ENCODE measurements around the gene CSTF2T. TPM values are rescaled to one million over a fixed set of nuclear protein-coding genes. Genes with fewer than 3 reads are reported as not detected.
"Not testable (repeated sequence)": the region's sequence is repeated elsewhere in the genome, so short reads cannot be mapped to it uniquely, and the experiment has no call there.

Gene CSTF2T
- total RNA-seq, 2 experiments from 2014 or later, result 25.3 to 25.6 TPM

- intact Hi-C loops (cut with micrococcal nuclease), result loop anchor here (10.0 kb wide), 1 partner anchor 1746 kb away; the partner anchor contains the start of genes PARG and TIMM23B
- Mint-ChIP-seq H3K36me3 (ENCODE audit: low read depth) (peaks cover 13% of the 10 kb centered on the region), H3K4me3 (no peak overlapping the region), H3K27ac (no peak overlapping the region), H3K9me3 (peaks cover 3% of the 10 kb centered on the region), H3K4me1 (ENCODE audit: low read depth) (peaks cover 16% of the 10 kb centered on the region), H3K27me3 (ENCODE audit: low read depth) (no peaks in the 10 kb centered on the region)
- no peak for DNase-seq
- CTCF ChIA-PET, result interaction anchor here (0.7 kb wide), 1 partner anchor 47 kb away, joined by 3 read pairs; no protein-coding TSS in a partner anchor
Observed at GRCh38 chr10:51691135-51691534, 8.3 kb downstream of the CSTF2T start.

- Mint-ChIP-seq H3K9me3 (peaks cover 3% of the 10 kb centered on the region), H3K4me1 (ENCODE audit: low read depth) (peaks cover 1% of the 10 kb centered on the region), H3K27ac (no peak overlapping the region), H3K27me3 (ENCODE audit: low read depth) (no peaks in the 10 kb centered on the region), H3K4me3 (no peak overlapping the region), H3K36me3 (ENCODE audit: low read depth) (peaks cover 3% of the 10 kb centered on the region)
- intact Hi-C loops (cut with micrococcal nuclease), result no loop called here
- CTCF ChIA-PET, result no interaction called here
- no peak for DNase-seq
Observed at GRCh38 chr10:51689536-51689935, 9.9 kb downstream of the CSTF2T start.

- H3K4me3 Mint-ChIP-seq; H3K4me1 Mint-ChIP-seq (ENCODE audit: low read depth); DNase-seq; CTCF ChIA-PET; H3K27ac Mint-ChIP-seq; intact Hi-C loops (cut with micrococcal nuclease); H3K27me3 Mint-ChIP-seq (ENCODE audit: low read depth); H3K9me3 Mint-ChIP-seq; H3K36me3 Mint-ChIP-seq (ENCODE audit: low read depth): not testable (repeated sequence)
Observed at GRCh38 chr10:51688826-51689225, 10.6 kb downstream of the CSTF2T start.

GRCh38 chr10:51687296-51687695, 12.1 kb downstream of the CSTF2T start:
- Mint-ChIP-seq H3K4me3 (no peak overlapping the region), H3K9me3 (peaks cover 3% of the 10 kb centered on the region)

GRCh38 chr10:51685768-51686167, 13.6 kb downstream of the CSTF2T start:
- intact Hi-C loops (cut with micrococcal nuclease), result no loop called here
- H3K27ac Mint-ChIP-seq, result no peak overlapping the region
- CTCF ChIA-PET, result no interaction called here
- DNase-seq, result no peak
- H3K36me3 Mint-ChIP-seq (ENCODE audit: low read depth), result peaks cover 2% of the 10 kb centered on the region
- no peak overlapping the region for H3K4me3 Mint-ChIP-seq
- peaks cover 3% of the 10 kb centered on the region for H3K9me3 Mint-ChIP-seq
- H3K4me1 Mint-ChIP-seq (ENCODE audit: low read depth), result no peaks in the 10 kb centered on the region
- peaks cover 7% of the 10 kb centered on the region for H3K27me3 Mint-ChIP-seq (ENCODE audit: low read depth)

More at GRCh38 chr10:51687296-51687695, 12.1 kb downstream of the CSTF2T start:
- Mint-ChIP-seq H3K36me3 (ENCODE audit: low read depth) (peaks cover 2% of the 10 kb centered on the region), H3K27ac (no peak overlapping the region), H3K4me1 (ENCODE audit: low read depth) (no peaks in the 10 kb centered on the region), H3K27me3 (ENCODE audit: low read depth) (peaks cover 5% of the 10 kb centered on the region)
- DNase-seq, result no peak
- CTCF ChIA-PET, result no interaction called here
- intact Hi-C loops (cut with micrococcal nuclease), result no loop called here

DNA sequence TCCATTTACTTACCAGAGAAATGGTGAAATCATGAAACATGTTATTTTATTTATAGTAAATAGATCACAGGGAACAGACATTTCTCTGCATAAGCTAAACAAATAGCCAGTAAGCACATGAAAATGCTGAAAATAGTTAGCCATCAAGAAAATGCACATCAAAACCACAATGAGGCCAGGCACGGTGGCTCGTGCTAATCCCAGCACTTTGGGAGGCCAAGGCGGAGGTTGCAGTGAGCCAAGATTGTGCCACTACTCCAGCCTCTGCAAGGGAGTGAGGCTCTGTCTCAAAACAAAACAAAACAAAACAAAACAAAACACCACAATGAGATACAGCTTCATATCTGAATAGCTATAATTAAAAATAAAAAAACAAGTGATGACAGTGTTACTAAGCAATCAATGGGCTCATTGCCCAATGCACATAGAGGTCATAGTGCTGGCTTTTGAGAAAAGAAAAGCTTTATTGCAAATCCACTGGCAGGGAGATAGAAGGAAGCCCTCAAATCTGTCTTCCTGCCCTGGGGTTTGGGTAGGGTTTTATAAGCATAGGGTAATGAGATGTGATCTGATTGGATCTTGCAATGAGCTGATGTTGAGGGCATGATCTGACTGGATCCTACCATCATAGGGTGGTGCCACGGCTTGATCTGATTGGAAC, 16.2 kb downstream of the CSTF2T start:
- CTCF ChIA-PET, result interaction anchor here (0.7 kb wide), 1 partner anchor 173 kb away, joined by 4 read pairs; no protein-coding TSS in a partner anchor
- H3K9me3 Mint-ChIP-seq, result no peaks in the 10 kb centered on the region
- no peak overlapping the region for H3K27ac Mint-ChIP-seq
- no peak overlapping the region for H3K4me3 Mint-ChIP-seq
- intact Hi-C loops (cut with micrococcal nuclease), result no loop called here
- no peak for DNase-seq
- peaks cover 14% of the 10 kb centered on the region for H3K27me3 Mint-ChIP-seq (ENCODE audit: low read depth)
- H3K36me3 Mint-ChIP-seq (ENCODE audit: low read depth), result no peaks in the 10 kb centered on the region
- H3K4me1 Mint-ChIP-seq (ENCODE audit: low read depth), result no peaks in the 10 kb centered on the region

GRCh38 chr10:51679841-51680240, 19.6 kb downstream of the CSTF2T start:
- intact Hi-C loops (cut with micrococcal nuclease), result no loop called here
- H3K4me1 Mint-ChIP-seq (ENCODE audit: low read depth), result no peaks in the 10 kb centered on the region
- H3K9me3 Mint-ChIP-seq, result no peaks in the 10 kb centered on the region
- no peak overlapping the region for H3K27ac Mint-ChIP-seq
- no peak for DNase-seq
- no peak overlapping the region for H3K4me3 Mint-ChIP-seq
- peaks cover 23% of the 10 kb centered on the region for H3K27me3 Mint-ChIP-seq (ENCODE audit: low read depth)
- no peaks in the 10 kb centered on the region for H3K36me3 Mint-ChIP-seq (ENCODE audit: low read depth)
- CTCF ChIA-PET, result no interaction called here

DNA sequence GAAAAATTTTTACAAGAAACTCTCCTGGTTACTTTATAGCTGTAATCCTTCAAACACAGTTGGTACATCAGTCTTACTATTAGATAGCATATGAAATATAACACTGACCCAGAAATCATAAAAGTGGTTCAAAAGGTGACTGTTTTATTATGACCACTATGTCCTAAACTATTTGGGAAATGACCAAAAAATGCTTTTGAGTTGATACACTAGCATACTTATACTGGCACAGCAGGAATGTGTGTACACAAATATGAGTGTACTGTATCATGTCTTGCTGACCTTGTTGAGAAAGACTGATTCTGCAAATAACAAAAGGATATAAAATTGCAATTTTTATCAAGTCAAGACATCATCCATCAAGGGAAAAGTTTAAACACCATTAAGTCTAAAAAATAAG, 24.3 kb downstream of the CSTF2T start:
- H3K4me3 Mint-ChIP-seq, result no peak overlapping the region
- intact Hi-C loops (cut with micrococcal nuclease), result no loop called here
- no peak overlapping the region for H3K27ac Mint-ChIP-seq
- H3K36me3 Mint-ChIP-seq (ENCODE audit: low read depth), result no peaks in the 10 kb centered on the region
- CTCF ChIA-PET, result no interaction called here
- no peak for DNase-seq
- H3K9me3 Mint-ChIP-seq, result peaks cover 2% of the 10 kb centered on the region
- H3K4me1 Mint-ChIP-seq (ENCODE audit: low read depth), result no peaks in the 10 kb centered on the region
- H3K27me3 Mint-ChIP-seq (ENCODE audit: low read depth), result peaks cover 16% of the 10 kb centered on the region

- no peak for DNase-seq
- intact Hi-C loops (cut with micrococcal nuclease), result no loop called here
Observed at GRCh38 chr10:51672039-51672535, 27.3 kb downstream of the CSTF2T start.

DNA sequence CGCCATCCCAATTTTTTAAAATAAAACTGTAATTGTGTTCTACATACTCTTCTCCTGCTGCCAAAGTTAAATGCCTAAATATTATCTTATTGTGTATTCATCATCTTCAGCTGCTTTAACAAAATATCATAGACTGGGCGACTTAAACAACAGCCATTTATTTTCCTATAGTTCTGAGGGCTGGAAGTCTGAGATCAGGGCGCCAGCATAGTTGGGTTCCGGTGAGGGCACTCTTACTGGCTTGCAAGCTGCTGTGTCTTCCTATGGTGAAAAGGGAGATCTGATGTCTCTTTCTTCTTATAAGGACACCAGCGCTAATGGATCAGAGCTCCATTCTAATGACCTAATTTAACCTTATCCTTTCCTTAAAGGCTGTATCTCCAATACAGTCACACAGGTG, 30.4 kb downstream of the CSTF2T start:
- Mint-ChIP-seq H3K4me1 (ENCODE audit: low read depth) (no peaks in the 10 kb centered on the region), H3K4me3 (no peak overlapping the region), H3K27ac (no peak overlapping the region), H3K36me3 (ENCODE audit: low read depth) (no peaks in the 10 kb centered on the region), H3K9me3 (peaks cover 2% of the 10 kb centered on the region), H3K27me3 (ENCODE audit: low read depth) (peaks cover 9% of the 10 kb centered on the region)
- intact Hi-C loops (cut with micrococcal nuclease), result no loop called here
- DNase-seq, result no peak
- CTCF ChIA-PET, result no interaction called here

More at GRCh38 chr10:51672039-51672535, 27.3 kb downstream of the CSTF2T start:
- CTCF ChIA-PET, result no interaction called here
- Mint-ChIP-seq H3K4me3 (no peak overlapping the region), H3K27ac (no peak overlapping the region), H3K27me3 (ENCODE audit: low read depth) (peaks cover 13% of the 10 kb centered on the region), H3K36me3 (ENCODE audit: low read depth) (no peaks in the 10 kb centered on the region), H3K4me1 (ENCODE audit: low read depth) (no peaks in the 10 kb centered on the region), H3K9me3 (peaks cover 2% of the 10 kb centered on the region)

- intact Hi-C loops (cut with micrococcal nuclease), result no loop called here
- H3K27me3 Mint-ChIP-seq (ENCODE audit: low read depth), result peaks cover 9% of the 10 kb centered on the region
- no peaks in the 10 kb centered on the region for H3K36me3 Mint-ChIP-seq (ENCODE audit: low read depth)
- no peak for DNase-seq
- no peak overlapping the region for H3K4me3 Mint-ChIP-seq
- H3K9me3 Mint-ChIP-seq, result peaks cover 2% of the 10 kb centered on the region
- H3K27ac Mint-ChIP-seq, result no peak overlapping the region
- H3K4me1 Mint-ChIP-seq (ENCODE audit: low read depth), result no peaks in the 10 kb centered on the region
- CTCF ChIA-PET, result interaction anchor here (0.6 kb wide), 1 partner anchor 188 kb away, joined by 3 read pairs; no protein-coding TSS in a partner anchor
Observed at GRCh38 chr10:51668336-51668689, 31.1 kb downstream of the CSTF2T start.

DNA sequence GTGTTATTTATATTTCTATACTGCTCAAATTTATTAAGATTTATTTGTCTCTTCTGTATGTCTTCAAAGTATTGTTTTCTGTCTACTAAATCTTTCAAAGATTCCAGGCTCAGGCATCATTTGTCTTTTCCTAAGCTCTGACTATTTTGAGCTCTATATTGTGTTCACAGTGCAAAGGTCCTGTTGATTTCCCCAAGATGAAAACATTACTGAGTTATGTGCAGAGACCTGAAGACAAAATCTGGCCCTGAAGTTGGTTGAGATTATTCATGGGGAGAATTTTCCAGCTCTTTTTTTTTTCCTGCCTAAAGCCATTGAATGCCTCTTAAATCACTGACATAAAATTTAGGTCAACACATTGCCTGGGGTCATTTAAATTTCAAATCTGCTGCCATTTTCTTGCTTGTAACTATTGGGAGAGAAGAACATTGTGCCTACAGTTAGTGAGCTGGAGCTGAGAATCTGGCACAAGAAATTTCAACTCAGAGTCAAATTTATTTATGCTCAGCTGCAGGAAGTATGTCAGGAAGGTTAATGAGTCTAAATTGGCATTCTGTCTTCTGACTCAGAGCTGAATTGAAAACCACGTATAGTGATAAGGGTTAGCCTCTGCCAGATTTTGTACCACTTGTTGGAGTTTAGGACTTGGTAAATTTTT, 31.6 kb downstream of the CSTF2T start:
- DNase-seq, result no peak
- no peak overlapping the region for H3K4me3 Mint-ChIP-seq
- H3K4me1 Mint-ChIP-seq (ENCODE audit: low read depth), result no peaks in the 10 kb centered on the region
- peaks cover 2% of the 10 kb centered on the region for H3K9me3 Mint-ChIP-seq
- H3K27ac Mint-ChIP-seq, result no peak overlapping the region
- CTCF ChIA-PET, result interaction anchor here (0.6 kb wide), 1 partner anchor 187 kb away, joined by 3 read pairs; no protein-coding TSS in a partner anchor
- intact Hi-C loops (cut with micrococcal nuclease), result no loop called here
- H3K36me3 Mint-ChIP-seq (ENCODE audit: low read depth), result no peaks in the 10 kb centered on the region
- H3K27me3 Mint-ChIP-seq (ENCODE audit: low read depth), result peaks cover 7% of the 10 kb centered on the region

DNA sequence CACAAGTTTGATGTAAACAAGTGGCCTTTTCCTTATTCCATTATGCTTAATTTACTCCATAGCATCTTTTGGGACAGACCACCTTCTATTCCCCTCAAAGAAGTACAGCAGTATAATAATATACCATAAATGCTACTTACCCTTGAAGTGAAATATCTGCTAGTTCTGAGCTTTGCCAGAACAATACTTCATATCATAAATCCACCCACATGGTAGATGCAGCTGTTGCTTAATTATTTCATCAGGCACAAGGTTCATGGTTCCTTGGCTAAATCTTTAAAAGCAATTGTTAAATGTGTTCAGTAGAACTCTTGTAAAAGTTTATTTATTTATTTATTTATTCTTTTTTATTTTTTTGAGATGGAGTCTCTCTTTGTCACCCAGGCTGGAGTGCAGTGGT, 32.9 kb downstream of the CSTF2T start:
- CTCF ChIA-PET, result no interaction called here
- no peaks in the 10 kb centered on the region for H3K36me3 Mint-ChIP-seq (ENCODE audit: low read depth)

More for the DNA sequence above, 32.9 kb downstream of the CSTF2T start:
- Mint-ChIP-seq H3K4me1 (ENCODE audit: low read depth) (no peaks in the 10 kb centered on the region), H3K9me3 (no peaks in the 10 kb centered on the region), H3K27me3 (ENCODE audit: low read depth) (peaks cover 4% of the 10 kb centered on the region), H3K27ac (no peak overlapping the region), H3K4me3 (no peak overlapping the region)
- intact Hi-C loops (cut with micrococcal nuclease), result no loop called here
- DNase-seq, result no peak

All from activated naive CD4-positive, alpha-beta T cell treated with anti-CD3 and anti-CD28 coated beads for 36 hours (primary cell).